Loucy (cell line): ENCODE results near the gene NRSN1.

Source experiments
- EZH2phosphoT487 ChIP-seq: fragments of 200-600 bp; IDR thresholded peaks from 2 replicates; pipeline ENCODE4 v1.6.1; 2018; ENCODE audit warnings: antibody characterized with exemption, mild to moderate bottlenecking, moderate library complexity, borderline replicate concordance
- TF ChIP-seq, protein P1 (sequence below): fragments of 200-600 bp; sonication (generic); conservative IDR thresholded peaks from 2 replicates; pipeline ENCODE4 v1.5.1; 2014; ENCODE audit warnings: mild to moderate bottlenecking, antibody characterized with exemption, low read length

DNA sequence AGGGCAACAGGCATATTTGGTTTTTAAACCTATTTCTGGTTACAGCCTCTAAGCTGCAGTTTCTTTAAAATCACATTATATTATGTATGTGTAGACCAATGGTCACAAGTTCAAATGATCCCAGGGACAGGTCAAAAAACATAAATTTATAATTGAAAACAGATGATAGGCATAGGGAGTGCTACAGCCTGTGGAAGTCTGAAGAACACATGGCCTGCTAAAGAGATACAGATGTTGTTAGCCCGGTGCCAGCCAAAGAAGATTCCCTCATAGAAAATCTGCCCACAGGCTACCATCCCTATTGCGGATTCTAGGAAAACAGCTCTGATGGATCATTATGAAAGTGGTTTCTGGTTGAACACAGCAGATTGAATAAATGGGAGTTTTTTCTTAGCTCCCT lies 65.3 kb downstream of the NRSN1 start:
- TF ChIP-seq, protein P1, sequence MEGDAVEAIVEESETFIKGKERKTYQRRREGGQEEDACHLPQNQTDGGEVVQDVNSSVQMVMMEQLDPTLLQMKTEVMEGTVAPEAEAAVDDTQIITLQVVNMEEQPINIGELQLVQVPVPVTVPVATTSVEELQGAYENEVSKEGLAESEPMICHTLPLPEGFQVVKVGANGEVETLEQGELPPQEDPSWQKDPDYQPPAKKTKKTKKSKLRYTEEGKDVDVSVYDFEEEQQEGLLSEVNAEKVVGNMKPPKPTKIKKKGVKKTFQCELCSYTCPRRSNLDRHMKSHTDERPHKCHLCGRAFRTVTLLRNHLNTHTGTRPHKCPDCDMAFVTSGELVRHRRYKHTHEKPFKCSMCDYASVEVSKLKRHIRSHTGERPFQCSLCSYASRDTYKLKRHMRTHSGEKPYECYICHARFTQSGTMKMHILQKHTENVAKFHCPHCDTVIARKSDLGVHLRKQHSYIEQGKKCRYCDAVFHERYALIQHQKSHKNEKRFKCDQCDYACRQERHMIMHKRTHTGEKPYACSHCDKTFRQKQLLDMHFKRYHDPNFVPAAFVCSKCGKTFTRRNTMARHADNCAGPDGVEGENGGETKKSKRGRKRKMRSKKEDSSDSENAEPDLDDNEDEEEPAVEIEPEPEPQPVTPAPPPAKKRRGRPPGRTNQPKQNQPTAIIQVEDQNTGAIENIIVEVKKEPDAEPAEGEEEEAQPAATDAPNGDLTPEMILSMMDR = no peak
- no peak for TF ChIP-seq EZH2phosphoT487
